ENCODE data around the gene CERK. TPM values are rescaled to one million over a fixed set of nuclear protein-coding genes. Genes with fewer than 3 reads are reported as not detected.

Gene CERK
- total and polyA plus RNA-seq, 9 of the 15 experiments (the other 6 are each of a cell fraction or from before 2014, with no cell fraction given), result 1.1 to 14.9 (median 8.7) TPM

DNA sequence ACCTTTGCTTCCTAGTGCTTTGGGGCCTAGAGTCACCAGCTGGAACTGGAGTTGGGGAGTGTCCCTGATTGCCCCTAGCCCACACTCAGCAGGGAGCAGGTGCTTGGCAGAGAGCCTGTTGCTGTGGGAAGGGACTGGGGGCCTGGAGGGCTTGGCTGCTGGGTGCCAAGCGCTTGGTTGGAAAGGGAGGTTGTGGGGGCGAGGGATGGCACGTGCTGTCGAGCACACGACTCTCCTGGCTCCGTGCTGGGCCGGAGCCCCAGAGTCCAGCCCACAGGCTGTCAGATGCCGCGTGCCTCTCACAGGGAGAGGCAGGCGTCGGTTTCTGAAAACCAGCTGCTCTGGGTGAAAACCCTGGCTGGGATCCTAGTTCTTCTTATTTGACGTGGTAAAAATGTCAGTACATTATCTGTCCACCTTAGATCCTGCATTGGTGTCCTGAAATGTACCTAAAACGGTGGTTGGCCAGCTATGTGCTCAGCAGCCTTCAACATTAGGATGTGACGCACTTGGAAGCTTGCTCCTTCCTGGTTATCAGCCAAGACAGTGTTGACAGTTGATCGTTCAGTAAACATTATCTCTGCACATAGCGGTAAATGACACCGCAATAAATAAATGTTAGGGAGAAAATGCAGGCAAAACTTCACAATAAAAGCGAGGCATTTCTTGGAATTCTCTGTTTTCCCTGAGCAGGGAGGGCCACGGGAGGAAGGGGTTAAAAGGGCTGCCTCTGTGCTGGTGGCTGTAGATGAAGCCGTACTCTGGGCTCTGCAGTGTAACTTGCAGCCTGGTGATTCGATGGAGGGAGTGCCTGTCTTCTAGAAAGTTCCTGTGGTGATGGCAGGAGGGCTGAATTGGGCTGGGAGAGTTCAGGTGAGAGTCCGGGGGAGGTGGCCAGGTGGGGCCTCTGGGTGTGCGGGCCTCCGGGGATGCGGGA, 88.6 kb downstream of the CERK start (continued):
- TF ChIP-seq GTF3C2 (IDR thresholded peaks at IDR 0.05; ENCODE audit: borderline replicate concordance, extremely low read depth, insufficient read length) (no peak), ZNF639 (CRISPR knock-in tag; conservative IDR thresholded peaks at IDR 0.05 in 1 of 2, IDR thresholded peaks at IDR 0.05 in 1 of 2) (peak in 1 of 2 experiments; percentile 51; a peak in 1 of 4 replicates), PPARD (CRISPR knock-in tag; IDR thresholded peaks at IDR 0.05) (no peak), GATAD2B (IDR thresholded peaks at IDR 0.05; ENCODE audit: borderline replicate concordance) (no peak), GTF2E2 (tag; IDR thresholded peaks at IDR 0.05) (0 out of 2 replicates have a peak, but pooled peaks have one; percentile 29), SMC3 (conservative IDR thresholded peaks at IDR 0.05; ENCODE audit: insufficient read depth, low read depth, low read length) (no peak), EP400 (IDR thresholded peaks at IDR 0.05) (0 out of 2 replicates have a peak, but pooled peaks have one; percentile 27), ETV5 (CRISPR knock-in tag; IDR thresholded peaks at IDR 0.05; ENCODE audit: low read depth) (0 out of 2 replicates have a peak, but pooled peaks have one; percentile 19), CBFA2T3 (IDR thresholded peaks at IDR 0.05) (peak; percentile 62), RHOXF2B (CRISPR knock-in tag; conservative IDR thresholded peaks at IDR 0.05) (no peak), LEF1 (IDR thresholded peaks at IDR 0.05) (peak; percentile 14; the same call in 1 of the 2 replicates), NR4A1 (CRISPR knock-in tag; IDR thresholded peaks at IDR 0.05) (no peak), NR4A1 (tag; IDR thresholded peaks at IDR 0.05) (no peak; the same call in 1 of the 2 replicates), MAFF (IDR thresholded peaks at IDR 0.05; ENCODE audit: low read length) (no peak), ZFPM2 (CRISPR knock-in tag; IDR thresholded peaks at IDR 0.05) (no peak), CCAR2 (IDR thresholded peaks at IDR 0.05; ENCODE audit: low read depth, low read length) (no peak), U2AF1 (optimal IDR thresholded peaks at IDR 0.05; ENCODE audit: low read depth, low read length) (no peak)
- TF ChIP-seq, protein P1, sequence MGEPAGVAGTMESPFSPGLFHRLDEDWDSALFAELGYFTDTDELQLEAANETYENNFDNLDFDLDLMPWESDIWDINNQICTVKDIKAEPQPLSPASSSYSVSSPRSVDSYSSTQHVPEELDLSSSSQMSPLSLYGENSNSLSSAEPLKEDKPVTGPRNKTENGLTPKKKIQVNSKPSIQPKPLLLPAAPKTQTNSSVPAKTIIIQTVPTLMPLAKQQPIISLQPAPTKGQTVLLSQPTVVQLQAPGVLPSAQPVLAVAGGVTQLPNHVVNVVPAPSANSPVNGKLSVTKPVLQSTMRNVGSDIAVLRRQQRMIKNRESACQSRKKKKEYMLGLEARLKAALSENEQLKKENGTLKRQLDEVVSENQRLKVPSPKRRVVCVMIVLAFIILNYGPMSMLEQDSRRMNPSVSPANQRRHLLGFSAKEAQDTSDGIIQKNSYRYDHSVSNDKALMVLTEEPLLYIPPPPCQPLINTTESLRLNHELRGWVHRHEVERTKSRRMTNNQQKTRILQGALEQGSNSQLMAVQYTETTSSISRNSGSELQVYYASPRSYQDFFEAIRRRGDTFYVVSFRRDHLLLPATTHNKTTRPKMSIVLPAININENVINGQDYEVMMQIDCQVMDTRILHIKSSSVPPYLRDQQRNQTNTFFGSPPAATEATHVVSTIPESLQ (CRISPR knock-in tag; IDR thresholded peaks at IDR 0.05), result no peak
- TF ChIP-seq, protein P2, sequence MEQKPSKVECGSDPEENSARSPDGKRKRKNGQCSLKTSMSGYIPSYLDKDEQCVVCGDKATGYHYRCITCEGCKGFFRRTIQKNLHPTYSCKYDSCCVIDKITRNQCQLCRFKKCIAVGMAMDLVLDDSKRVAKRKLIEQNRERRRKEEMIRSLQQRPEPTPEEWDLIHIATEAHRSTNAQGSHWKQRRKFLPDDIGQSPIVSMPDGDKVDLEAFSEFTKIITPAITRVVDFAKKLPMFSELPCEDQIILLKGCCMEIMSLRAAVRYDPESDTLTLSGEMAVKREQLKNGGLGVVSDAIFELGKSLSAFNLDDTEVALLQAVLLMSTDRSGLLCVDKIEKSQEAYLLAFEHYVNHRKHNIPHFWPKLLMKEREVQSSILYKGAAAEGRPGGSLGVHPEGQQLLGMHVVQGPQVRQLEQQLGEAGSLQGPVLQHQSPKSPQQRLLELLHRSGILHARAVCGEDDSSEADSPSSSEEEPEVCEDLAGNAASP (IDR thresholded peaks at IDR 0.05), result no peak
